Measurements from ENCODE around the gene ZNF385C.

Gene ZNF385C

DNA sequence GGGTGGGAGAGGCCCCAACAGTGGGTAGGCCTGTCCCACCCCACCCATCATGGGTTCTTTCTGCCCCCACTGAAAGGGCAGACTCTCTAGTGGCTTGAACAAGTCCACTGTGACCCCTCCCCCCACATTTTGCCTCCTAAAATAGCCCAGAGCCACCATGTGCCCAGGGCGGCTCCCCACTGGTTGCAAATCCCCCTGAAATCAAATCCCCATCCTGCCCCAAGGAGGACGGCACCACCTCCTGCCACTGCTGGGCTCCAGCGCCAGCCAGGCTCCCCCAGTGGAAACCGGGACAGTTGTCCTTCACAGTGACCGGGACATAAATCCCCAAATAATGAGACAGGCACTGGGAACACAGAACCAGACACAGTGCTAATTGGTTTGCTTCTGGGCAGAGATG, 20.5 kb downstream of the ZNF385C start:
- DNase-seq (ENCODE audit: low read depth): no peak

- no peak for DNase-seq (ENCODE audit: low read depth)
Measured at GRCh38 chr17:42076797-42077559, 21.3 kb downstream of the ZNF385C start.

- no peak for DNase-seq (ENCODE audit: low read depth)
Measured at GRCh38 chr17:42075789-42076188, 22.5 kb downstream of the ZNF385C start.

DNA sequence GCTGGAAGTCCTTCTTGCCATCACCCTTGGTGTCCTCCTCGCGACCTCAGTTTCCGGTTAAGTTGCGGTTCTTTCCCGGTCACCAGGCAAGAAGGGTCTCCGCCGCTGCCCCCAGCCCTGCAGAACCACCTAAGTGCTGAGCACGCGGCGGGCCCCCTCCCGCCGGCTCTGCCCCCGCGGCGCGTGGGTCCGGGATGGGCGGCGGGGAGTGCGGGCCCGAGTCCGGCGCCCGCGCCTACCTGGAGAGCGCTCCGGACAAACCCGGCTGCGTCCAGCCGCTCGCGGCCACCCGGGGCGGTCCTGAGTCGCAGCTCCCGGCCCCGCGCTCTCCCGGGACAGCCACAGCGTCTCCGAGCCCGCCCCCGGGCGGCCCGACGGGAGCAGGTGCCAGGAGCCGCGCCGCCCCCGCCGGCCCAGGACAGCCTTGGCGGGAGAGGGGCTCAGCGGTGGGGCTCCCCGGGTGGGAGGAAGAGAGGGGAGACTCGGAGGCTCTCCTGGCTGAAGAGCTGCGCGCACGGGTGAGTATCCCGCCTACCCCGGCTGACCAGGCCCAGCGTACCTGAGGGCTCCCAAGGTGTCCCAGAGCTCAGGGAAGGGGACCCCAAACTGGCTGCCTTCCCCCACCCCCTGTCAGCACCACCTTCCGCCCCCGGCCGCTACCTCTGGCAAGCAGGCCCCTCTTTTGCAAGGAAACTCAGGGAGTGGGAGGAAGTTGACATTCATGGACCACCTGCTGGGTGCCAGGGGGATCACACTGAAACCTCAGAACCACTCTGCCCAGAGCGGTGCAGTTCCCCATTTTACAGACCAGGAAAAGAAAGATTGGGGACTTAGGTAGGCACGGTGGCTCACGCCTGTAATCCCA, 25.7 kb downstream of the ZNF385C start:
- DNase-seq (ENCODE audit: low read depth): no peak

DNA sequence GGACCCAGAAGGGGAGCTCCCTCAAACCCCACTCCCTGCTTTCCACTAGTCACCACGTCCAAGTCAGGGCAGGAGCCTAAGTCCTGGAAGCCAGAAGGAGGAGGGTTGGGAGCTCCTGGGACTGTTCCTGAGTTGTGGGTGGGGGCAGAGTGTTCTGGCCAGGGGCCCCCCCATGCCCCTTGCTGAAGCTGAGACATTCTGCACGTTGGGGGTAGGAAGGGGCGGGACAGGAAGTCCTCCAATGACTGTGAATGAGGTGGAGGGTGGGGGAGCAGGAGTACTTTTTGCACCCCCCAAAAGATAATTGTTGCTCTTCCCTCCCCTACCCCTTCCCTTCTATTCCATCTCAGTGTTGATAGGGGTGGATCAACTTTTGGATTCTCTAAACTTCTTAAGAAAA, 26.5 kb downstream of the ZNF385C start:
- DNase-seq (ENCODE audit: low read depth): no peak

- no peak for DNase-seq (ENCODE audit: low read depth)
Measured at GRCh38 chr17:42068979-42069378, 29.3 kb downstream of the ZNF385C start.

DNA sequence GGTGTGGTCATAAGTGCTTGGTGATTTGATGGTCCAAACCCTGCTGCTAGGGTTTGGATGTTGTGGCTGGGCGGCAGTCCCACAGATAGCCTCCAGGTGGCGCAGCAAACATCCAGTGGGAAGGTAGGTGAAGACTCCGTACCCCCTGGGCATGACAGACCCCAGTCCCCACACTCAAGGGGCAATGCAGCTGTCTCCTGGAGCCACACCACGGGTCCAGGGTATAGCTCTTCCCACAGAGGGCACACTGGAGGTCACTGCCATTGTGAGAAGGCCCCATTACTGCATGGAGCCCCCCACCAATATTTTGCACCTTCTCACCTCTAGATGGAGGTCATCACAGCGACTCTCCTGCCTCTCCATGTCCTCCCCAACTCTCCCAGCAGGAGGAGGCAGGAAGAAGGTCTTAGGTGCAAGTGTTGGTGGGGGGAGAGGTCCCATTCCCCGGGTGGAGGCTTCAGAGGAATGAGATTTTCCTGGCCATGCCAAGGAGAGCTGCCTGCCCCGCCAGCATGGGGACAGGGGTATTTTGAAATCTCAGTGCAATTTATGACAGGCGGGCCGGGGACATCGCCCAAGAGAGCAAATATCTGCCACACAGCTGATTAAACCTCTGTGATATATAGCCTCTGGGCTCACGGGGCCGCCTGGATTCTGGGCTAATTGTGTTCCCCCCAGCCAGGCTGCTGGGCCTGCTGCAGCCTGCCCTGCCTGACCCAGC, 30.7 kb downstream of the ZNF385C start:
- DNase-seq (ENCODE audit: low read depth): no peak

DNA sequence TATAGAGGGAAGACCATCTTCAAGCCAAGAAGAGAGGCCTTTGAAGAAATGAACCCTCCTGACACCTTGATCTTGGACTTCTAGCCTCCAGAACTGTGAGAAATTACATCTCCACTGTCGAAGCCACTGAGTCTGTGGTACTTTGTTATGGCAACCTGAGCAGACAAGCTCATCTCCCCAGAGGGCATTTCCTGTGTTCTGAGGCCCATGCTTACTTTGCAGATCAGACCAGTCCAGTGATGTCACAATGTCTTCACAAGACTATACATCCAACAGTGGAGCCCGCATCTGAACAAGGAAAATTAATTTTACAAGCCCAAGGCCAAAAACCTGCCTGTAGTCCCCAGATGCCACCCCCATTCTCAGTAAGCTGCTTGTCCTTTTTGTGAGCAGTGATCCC, 33.1 kb downstream of the ZNF385C start:
- DNase-seq (ENCODE audit: low read depth): no peak

DNA sequence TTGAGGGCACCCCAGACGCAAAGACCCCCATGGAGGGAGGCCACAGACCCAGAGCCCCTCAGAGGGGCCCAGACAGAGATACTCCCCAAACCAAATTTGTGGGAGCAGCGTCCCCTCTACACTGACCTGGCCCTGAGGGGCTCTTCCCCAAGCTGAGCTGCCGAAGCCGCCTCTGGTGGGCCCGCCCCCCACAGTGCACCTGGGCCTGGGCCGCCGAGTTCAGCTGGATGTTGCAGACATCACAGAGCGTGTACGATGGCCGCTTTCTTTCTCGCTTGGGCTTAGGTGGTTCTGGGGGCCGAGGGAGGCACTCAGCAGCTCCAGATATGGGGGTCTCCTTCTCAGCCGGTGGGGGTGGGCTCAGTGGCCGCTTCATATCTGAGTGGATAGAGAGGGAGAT, 35.6 kb downstream of the ZNF385C start:
- DNase-seq (ENCODE audit: low read depth): no peak

GRCh38 chr17:42061646-42062487, 36.4 kb downstream of the ZNF385C start:
- no peak for DNase-seq (ENCODE audit: low read depth)

GRCh38 chr17:42060231-42060630, 38.0 kb downstream of the ZNF385C start:
- no peak for DNase-seq (ENCODE audit: low read depth)

DNA sequence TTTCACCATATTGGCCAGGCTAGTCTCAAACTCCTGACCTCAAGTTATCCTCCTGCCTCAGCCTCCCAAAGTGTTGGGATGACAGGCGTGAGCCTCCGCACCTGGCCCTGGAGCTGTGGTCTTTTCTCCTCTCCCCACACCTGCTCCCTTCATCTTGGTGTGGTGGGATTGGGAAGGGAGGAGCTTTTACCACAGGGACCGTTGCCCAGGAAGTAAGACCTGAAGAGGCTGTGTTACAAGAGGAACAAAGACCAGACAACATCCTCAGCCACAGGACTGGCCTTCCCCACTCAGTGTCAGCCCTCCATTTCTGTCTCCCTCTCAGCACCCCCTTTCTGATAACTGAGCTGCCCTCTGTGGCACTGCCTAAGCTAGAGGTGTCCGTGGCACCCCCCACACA, 38.5 kb downstream of the ZNF385C start:
- DNase-seq (ENCODE audit: low read depth): no peak

GRCh38 chr17:42058063-42058462, 40.2 kb downstream of the ZNF385C start:
- no peak for DNase-seq (ENCODE audit: low read depth)

DNA sequence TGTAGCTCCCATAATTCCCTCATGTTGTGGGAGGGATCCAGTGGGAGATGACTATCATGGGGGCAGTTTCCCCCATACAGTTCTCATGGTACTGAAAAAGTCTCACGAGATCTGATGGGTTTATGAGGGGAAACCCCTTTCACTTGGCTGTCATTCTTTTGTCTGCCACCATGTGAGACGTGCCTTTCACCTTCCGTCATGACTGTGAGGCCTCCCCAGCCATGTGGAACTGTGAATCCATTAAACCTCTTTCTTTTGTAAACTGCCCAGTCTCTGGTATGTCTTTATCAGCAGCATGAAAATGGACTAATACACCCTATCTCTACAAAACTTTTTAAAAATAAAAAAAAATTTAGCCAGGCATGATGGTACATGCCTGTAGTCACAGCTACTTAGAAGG, 41.6 kb downstream of the ZNF385C start:
- DNase-seq (ENCODE audit: low read depth): no peak

GRCh38 chr17:42055496-42055895, 42.8 kb downstream of the ZNF385C start:
- DNase-seq (ENCODE audit: low read depth): no peak

- DNase-seq (ENCODE audit: low read depth): no peak
Measured at GRCh38 chr17:42055027-42055426, 43.2 kb downstream of the ZNF385C start.

DNA sequence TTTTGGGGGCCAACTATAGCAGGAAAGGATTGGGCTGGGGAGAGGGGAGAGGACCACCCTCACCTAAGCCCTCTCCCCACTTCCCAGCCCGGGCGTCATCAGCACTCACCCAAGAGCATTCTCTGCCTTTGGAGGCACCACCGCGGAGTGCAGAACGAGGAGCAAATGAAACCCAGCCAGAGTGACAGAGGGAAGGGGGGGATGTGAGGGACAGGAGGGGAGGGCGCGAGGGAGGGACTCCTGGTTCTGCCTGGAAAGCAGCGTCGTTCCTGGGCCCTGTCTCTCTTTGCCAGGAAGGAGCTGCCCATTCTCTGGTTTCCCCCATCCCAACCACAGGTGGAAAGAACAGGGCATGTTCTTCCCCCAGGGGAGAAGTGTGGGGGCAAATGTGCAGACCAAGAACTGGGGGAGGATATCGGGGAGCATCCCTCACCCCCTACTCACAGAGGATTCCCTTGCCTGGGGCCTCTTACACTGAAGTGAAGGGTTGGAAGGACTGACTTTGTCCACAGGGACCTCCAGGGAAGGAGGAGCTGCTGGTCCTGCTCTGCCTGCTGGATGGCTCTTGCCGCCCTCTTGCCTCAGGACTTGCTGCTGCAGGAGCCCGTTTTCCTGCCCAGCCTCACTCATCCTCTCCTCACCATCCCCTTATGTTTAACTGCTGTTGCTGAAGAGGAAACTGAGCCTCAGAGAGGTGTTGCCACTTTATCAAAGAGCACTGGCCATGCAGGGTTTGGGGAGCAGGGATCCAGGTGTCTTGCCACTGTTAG, 44.4 kb downstream of the ZNF385C start:
- DNase-seq (ENCODE audit: low read depth): no peak

- no peak for DNase-seq (ENCODE audit: low read depth)
Measured at GRCh38 chr17:42052346-42052877, 45.9 kb downstream of the ZNF385C start.

DNA sequence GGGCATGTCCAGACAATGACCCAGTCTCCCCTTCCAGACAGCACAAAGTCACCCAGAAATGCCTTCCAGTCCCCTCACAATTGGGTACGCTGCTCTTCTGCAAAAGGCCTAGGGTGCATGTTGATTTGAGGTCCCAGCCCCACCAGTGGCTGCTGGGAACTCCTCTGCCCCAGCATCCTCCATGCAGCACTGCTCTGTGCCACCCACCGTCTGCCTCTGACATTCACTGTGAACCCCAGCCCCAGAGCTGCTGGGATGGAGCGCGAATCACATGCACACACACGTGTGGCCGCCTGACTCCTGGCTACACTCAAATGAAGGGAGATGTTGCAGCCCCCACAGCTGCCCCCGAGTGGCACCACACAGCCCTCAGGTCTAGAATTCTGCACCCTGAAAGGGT, 46.6 kb downstream of the ZNF385C start:
- no peak for DNase-seq (ENCODE audit: low read depth)

DNA sequence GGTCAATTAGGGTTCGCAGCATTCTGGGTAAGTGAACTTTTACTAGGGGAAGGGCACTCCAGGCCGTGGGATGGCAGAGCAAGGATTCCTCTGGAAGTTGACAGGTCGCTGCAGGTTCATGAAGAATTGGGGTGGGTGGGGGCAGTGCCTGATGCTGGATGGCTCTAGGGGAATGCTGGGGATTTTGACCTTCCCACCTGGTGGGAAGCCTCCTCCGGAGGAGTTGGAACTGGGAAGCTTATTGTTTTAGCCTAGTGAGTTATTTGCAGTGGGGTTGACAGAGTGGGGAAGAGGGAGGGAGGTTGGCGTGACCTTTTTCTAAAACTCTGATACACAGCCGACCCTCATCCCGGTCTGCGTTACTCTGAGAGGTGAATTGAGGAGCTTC, 47.3 kb downstream of the ZNF385C start:
- no peak for DNase-seq (ENCODE audit: low read depth)
